ENCODE results near the gene TAS1R2. TPM values are rescaled to one million over a fixed set of nuclear protein-coding genes. Genes with fewer than 3 reads are reported as not detected.

The TAS1R2 gene
- total and polyA plus RNA-seq, 10 donors: not detected

GRCh38 chr1:18805150-18805879 is 54.1 kb downstream of the TAS1R2 start:
- 57 to 69% (median 64%) methylated on average over 12 to 15 of the region's 15 CpGs for WGBS, 5 donors
- intact Hi-C loops (cut with DNase I; ENCODE audit: low total_unique reads): no loop called here
- H3K27me3 ChIP-seq (replicated peaks in 1 of 7): peaks cover 0 to 55% (median 0%) of the 10 kb centered on the region in 7 donors

GRCh38 chr1:18803851-18804250 is 55.6 kb downstream of the TAS1R2 start:
- no peak overlapping the region for H3K4me3 ChIP-seq
- peaks cover 0 to 17% (median 0%) of the 10 kb centered on the region in 6 donors for H3K4me1 ChIP-seq
- H3K27me3 ChIP-seq (replicated peaks in 1 of 7): peaks cover 0 to 50% (median 0%) of the 10 kb centered on the region in 7 donors
- TF ChIP-seq POLR2AphosphoS5 (IDR thresholded peaks at IDR 0.05): no peak
- H3K27ac ChIP-seq: no peak overlapping the region
- intact Hi-C loops (cut with DNase I; ENCODE audit: low total_unique reads): no loop called here
- no peaks in the 10 kb centered on the region for H3K9me3 ChIP-seq
- no peaks in the 10 kb centered on the region for H3K36me3 ChIP-seq
- no peak for DNase-seq
- WGBS, 5 donors: 53 to 58% (median 57%) methylated on average over 7 to 10 of the region's 10 CpGs

More at GRCh38 chr1:18805150-18805879, 54.1 kb downstream of the TAS1R2 start:
- Histone ChIP-seq H3K4me1 (peaks cover 0 to 9% (median 2%) of the 10 kb centered on the region in 6 donors), H3K27ac (no peak overlapping the region), H3K4me3 (no peak overlapping the region), H3K36me3 (no peaks in the 10 kb centered on the region), H3K9me3 (no peaks in the 10 kb centered on the region)
- DNase-seq: no peak
- no peak for TF ChIP-seq POLR2A (IDR thresholded peaks at IDR 0.05)
- no peak for TF ChIP-seq CTCF (IDR thresholded peaks at IDR 0.05 in 8 of 11, conservative IDR thresholded peaks at IDR 0.05 in 3 of 11)
- TF ChIP-seq POLR2AphosphoS5 (IDR thresholded peaks at IDR 0.05): no peak

- intact Hi-C loops (cut with DNase I; ENCODE audit: low total_unique reads): no loop called here
- 77 to 85% (median 78%) methylated on average over 13 of the region's 13 CpGs for WGBS, 5 donors
These were observed 56.2 kb downstream of the TAS1R2 start for GRCh38 chr1:18803151-18803791.

GRCh38 chr1:18802231-18802630 is 57.2 kb downstream of the TAS1R2 start:
- 86 to 94% (median 89%) methylated on average over 3 of the region's 3 CpGs for WGBS, 5 donors

More at GRCh38 chr1:18803151-18803791, 56.2 kb downstream of the TAS1R2 start:
- H3K4me3 ChIP-seq: no peak overlapping the region
- DNase-seq: no peak
- peaks cover 0 to 17% (median 0%) of the 10 kb centered on the region in 6 donors for H3K4me1 ChIP-seq
- TF ChIP-seq POLR2AphosphoS5 (IDR thresholded peaks at IDR 0.05) (no peak), POLR2A (IDR thresholded peaks at IDR 0.05) (no peak), CTCF (IDR thresholded peaks at IDR 0.05 in 8 of 11, conservative IDR thresholded peaks at IDR 0.05 in 3 of 11) (no peak)
- H3K36me3 ChIP-seq: no peaks in the 10 kb centered on the region
- H3K9me3 ChIP-seq: no peaks in the 10 kb centered on the region
- no peak overlapping the region for H3K27ac ChIP-seq
- peaks cover 0 to 44% (median 0%) of the 10 kb centered on the region in 7 donors for H3K27me3 ChIP-seq (replicated peaks in 1 of 7)

More at GRCh38 chr1:18802231-18802630, 57.2 kb downstream of the TAS1R2 start:
- DNase-seq: no peak
- intact Hi-C loops (cut with DNase I; ENCODE audit: low total_unique reads): no loop called here
- Histone ChIP-seq H3K4me3 (no peak overlapping the region), H3K27ac (no peak overlapping the region), H3K27me3 (replicated peaks in 1 of 7) (peaks cover 0 to 33% (median 0%) of the 10 kb centered on the region in 7 donors), H3K9me3 (no peaks in the 10 kb centered on the region), H3K4me1 (peaks cover 0 to 17% (median 0%) of the 10 kb centered on the region in 6 donors), H3K36me3 (no peaks in the 10 kb centered on the region)
- TF ChIP-seq CTCF (IDR thresholded peaks at IDR 0.05 in 8 of 11, conservative IDR thresholded peaks at IDR 0.05 in 3 of 11) (no peak), POLR2AphosphoS5 (IDR thresholded peaks at IDR 0.05) (no peak), POLR2A (IDR thresholded peaks at IDR 0.05) (no peak)
